DMS 273 (cell line): Measurements from ENCODE around the gene TRPT1.

Experiments
- DNase-seq: peaks from one replicate; lab custom pipeline; 2025; ENCODE audit not compliant: unreplicated experiment; lab: John Stamatoyannopoulos, UW

Gene TRPT1, protein sequence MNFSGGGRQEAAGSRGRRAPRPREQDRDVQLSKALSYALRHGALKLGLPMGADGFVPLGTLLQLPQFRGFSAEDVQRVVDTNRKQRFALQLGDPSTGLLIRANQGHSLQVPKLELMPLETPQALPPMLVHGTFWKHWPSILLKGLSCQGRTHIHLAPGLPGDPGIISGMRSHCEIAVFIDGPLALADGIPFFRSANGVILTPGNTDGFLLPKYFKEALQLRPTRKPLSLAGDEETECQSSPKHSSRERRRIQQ

DNA sequence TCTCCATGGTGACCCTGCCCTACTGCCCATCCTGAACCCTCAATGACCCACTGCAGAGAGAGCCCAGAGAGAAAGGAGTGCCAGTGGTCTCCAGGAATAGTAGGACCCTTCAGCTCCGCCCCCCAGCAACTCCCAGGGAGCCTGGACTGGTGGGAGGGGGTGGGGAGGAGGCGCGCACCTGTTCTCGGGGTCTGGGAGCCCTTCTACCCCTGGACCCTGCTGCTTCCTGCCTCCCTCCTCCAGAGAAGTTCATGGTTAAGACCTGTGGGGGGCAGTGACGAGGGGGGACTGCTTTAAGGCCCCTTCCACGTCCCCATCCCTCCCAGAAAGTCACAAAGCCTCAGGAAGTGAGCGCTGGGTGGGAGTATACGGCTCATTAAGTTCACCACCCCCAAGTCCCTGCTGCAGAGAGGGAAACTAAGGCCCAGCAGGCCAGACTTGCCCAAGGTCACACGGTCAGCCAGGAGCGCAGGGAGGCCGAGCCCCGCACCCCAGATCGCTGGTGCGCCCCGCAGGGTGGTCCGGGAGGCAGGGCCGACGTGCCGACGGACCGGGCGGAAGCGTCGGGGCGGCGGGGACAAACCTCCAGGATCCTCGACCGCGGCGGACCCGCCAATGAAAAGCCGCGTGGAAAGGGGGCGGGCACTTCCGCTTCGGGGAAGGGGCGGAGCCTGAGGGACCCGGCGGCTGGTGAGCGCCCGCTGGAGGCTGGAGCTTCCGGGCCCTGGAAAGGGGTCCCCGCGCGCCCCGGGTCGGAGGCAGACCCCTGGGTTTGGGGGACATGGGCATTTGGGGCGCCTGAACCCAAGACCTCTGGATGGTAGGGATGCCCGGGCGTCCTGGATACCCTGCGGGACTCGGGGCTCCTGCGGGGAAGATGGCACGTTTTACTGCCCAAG lies at the start of gene TRPT1, which contains the start of gene NUDT22:
Gene TRPT1 (minus strand): TSS at position 579 of the 899 bp plus-strand sequence. CDS start 326 bp downstream, at position 253.
Gene NUDT22 (plus strand): TSS at position 667 of the 899 bp plus-strand sequence. CDS start 379 bp downstream, outside the sequence.
- peak; percentile 89 for DNase-seq

DNA sequence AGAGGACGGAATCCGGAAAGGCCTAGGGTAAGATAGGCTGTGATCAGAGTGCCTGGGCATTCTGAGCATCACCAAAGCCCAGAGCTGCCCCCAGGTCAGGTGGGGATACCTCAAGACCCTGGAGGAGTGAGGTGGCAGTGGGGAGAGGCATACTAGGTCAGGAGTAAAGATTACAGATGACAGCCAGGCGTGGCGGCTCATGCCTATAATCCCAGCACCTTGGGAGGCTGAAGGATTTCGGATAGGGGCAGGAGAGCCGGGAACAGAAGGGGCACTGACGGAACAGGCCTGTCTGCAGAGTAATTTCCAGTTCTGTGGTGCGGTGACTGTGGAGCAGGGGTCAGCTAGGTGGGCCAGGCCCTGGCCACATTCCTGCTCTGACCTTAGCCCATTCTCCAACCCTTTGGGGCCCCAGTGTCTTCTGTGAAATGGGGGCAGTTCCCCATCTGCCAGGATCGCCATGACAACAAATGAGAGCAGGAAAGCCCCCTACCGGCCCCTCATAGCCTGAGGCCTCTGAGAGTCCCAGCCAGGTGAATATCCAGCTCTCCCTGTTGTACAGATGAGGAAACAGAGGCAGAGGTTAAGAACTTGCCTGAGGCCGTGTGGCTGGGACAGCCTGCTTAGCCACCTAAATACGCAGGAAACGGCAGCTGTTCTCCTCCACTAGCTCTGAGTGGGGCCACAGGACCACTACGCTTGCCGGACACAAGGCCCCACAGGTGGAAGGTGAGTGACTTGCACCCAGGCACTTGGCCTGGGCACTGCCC lies 49.2 kb upstream of the TRPT1 start:
- DNase-seq = no peak

DNA sequence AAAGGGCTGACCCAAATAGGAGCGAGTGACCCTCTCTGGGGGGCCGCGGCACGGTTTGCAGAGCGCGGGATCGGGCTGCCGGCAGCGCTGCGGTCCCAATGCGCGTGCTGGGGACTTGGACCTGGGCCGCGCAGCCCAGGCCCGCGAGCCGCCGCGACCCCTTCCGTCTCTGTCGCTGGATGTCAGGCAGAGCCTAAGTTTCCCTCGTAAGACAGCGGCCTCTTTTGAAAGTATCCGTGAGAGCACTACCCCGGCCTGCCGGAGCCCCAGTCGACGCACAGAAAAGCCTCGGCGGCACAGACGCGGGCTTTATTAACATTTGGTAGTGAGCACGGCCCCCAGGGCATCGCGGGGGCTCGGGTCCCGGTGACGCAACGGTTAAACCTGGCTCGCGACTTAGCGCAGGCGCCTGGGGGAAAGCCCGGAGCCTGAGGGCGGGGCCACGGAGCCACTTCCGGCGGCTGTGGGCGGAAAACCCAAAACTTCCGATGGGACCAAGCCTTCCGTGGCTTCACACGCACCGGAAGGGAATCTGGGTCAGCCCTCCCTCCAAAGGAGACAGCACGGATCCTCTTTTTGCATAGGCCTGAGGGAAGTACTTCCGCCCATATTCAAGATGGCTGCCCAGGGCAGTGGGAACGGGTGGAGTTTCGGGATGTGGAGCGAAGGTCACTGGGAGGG lies 43.7 kb upstream of the TRPT1 start:
- peak; percentile 99 for DNase-seq

DNA sequence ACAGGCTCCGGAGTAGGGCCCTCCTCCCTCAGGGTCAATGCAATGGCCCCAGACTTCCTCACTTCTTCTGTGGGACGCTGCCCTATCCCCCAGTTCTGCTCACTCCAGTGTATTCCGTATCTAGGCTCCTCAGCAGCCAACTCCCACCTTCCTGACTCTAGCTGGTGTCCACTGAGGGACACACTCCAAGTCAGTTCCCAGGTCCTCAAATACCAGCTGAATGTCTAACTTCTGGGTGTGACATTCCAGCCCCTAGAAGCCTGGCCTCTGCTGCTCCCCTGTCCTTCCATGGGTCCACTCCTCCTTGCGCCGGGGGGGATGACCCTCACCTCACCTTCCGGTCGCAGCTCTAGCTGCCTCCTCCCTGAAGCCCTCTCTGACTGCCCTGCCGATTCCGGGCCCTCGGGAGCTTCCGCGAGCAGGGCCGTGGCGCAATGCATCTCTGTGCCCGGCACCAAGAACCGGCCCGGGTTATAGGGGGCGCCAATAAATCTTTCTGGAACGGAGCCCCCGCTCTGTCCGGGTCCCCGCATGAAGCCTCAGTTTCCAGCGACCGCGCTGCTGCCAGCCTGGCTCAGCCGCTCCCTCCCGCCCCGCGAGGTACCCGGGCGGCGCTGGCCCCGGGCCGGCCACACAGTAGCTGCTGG lies 43.0 kb upstream of the TRPT1 start:
- peak; percentile 49 for DNase-seq

DNA sequence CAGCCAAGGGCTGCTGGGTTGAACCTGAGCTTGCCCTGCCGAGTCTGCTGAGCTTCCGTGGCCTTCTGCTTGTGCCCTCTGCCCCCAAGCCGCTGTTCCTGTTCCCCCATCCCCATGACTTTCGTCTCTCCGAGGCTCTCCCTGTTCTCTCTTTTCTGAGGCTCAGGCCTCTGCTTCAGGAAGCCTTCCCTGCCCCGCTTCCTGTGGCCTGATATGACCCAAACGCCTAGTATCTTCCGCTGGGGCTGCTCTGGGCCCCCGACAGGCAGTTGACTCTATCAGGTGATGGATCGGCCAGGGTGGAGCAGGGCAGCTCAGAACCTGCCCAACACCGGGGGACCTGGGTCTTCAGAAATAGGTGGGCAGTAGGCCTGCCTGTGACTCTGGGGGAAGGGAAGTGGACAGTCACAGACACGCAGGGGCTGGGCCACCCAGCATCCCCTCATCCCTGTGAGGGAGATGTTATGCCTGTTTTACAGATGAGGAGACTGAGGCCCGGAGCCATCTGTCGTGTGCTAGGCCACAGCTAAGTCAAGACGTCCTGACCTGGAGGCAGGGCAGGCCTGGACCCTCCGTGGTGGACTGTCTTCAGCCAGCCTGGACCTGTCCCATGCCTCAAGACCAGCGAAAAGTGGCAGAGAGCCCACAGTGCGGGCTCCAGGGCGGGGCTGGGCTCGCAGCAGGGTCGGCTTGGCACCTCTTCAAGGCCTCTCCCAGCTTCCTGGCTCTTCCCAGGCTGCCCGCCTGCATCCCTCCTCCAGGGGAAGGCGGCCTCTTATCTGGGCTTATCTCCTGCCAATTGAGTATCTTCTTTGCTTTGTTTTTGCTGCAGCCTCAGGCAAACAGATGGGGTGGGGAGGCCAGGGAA lies 42.3 kb upstream of the TRPT1 start:
- DNase-seq = peak; percentile 87

DNA sequence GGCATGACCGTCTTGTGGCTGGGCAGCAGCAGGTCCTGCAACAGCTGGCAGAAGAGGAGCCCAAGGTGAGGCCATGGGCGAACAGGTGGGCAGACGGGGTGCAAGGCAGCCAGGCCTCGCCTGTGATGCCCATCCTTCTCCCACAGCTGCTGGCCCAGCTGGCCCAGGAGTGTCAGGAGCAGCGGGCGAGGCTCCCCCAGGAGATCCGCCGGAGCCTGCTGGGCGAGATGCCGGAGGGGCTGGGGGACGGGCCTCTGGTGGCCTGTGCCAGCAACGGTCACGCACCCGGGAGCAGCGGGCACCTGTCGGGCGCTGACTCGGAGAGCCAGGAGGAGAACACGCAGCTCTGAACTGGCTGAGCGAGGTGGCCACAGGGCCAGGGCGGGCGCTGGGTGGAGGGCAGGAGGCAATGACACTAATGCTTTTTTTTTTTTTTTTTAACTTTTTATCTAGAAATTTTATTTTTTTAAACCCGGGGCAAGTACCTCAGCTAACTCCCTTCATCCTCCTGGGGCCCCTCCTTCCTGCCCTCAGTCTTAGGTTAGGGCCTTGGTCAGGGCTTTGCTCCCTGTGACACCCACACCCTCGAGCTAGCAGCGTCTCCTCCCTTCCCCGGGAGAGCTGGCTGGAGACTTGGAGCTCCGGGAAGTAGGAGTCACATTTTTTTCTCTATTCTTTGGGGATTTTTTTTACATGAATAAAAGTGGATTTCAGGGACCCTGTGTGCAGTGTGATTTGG lies 41.4 kb upstream of the TRPT1 start:
- peak; percentile 67 for DNase-seq

DNA sequence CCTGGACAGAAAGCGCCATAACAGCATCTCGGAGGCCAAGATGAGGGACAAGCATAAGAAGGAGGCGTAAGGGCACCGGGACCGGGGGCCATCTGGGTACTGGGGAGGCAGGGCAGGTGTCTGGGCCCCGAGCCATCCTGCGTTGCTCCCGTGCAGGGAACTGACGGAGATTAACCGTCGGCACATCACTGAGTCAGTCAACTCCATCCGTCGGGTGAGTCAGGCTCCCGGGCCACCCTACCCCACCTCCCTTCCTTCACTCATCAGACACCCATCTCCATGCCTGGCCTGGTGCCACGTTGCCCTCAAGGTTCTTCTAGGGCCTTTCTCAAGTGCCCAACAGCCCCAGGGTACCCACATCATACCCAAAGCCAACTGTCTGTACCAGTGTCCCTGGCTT lies 40.4 kb upstream of the TRPT1 start:
- DNase-seq = no peak

DNA sequence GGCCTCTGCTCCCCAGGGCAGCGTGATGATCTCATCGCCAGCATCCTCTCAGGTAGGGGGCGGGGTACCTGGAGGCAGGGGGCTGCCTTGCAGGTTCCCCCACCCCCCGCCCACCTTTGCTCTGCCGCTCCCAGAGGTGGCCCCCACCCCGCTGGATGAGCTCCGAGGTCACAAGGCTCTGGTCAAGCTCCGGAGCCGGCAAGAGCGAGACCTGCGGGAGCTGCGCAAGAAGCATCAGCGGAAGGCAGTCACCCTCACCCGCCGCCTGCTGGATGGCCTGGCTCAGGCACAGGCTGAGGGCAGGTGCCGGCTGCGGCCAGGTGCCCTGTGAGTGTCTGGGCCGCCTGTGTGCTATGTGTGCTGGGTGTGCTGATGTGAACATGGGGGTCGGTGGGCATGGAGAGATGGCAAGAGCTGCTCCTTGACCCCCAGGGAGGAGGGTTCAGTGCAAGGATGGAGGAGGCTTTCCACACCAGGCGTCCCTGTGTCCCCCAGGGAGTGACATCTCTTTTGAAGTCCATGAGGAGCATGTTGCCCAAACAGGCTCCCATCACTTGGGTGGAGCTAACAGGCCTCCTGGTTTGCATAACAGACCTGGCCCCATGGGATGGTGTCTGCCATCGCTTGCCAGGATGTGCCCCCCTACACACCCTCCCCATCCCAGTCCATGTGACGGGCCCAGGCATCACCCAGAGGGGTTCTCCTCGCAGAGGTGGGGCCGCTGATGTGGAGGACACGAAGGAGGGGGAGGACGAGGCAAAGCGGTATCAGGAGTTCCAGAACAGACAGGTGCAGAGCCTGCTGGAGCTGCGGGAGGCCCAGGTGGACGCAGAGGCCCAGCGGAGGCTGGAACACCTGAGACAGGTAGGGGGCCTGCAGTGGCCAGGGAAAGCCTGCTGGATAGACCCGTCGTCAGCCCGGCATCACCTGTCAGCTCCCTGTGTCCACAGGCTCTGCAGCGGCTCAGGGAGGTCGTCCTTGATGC lies 39.5 kb upstream of the TRPT1 start:
- DNase-seq = no peak

DNA sequence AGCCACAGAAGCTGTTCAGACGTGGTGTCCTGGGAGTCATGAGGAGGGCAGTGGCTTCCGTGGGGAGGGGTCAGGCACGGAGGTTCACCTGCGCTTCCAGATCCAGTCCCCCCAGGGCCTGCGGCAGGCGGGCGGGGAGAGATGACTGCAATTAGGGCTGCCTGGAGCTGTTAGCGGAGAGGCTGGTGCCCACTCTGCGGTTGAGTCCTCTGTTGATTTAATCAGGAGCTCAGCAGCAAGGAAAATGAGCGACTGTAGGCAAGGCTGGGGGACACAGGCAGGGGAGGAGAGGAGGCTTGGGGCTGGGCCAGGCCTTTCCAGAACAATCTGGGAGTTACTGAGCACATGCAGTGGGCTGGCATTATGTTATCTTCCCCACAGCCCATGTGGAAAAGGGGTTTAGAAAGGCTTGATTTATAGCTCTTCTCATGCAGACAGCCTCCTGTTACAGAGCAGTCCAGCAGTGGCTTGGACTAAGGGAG lies 38.4 kb upstream of the TRPT1 start:
- no peak for DNase-seq

DNA sequence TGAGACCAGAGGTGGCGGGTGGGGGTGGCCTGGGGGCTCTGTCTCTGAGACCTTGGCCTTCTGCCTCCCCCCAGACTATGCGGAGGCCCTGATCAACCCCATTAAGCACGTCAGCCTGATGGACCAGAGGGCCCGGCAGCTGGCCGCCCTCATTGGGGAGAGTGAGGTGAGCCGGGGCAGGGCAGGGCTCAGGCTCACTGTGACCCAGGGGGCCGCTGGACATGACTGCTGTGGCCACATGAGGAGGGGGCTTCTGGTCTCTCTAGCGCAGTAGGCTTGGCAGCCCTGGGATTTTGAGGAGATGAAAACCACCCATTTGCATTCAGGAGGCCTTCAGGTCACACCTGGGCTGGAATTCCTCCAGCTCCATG lies 37.9 kb upstream of the TRPT1 start:
- no peak for DNase-seq

DNA sequence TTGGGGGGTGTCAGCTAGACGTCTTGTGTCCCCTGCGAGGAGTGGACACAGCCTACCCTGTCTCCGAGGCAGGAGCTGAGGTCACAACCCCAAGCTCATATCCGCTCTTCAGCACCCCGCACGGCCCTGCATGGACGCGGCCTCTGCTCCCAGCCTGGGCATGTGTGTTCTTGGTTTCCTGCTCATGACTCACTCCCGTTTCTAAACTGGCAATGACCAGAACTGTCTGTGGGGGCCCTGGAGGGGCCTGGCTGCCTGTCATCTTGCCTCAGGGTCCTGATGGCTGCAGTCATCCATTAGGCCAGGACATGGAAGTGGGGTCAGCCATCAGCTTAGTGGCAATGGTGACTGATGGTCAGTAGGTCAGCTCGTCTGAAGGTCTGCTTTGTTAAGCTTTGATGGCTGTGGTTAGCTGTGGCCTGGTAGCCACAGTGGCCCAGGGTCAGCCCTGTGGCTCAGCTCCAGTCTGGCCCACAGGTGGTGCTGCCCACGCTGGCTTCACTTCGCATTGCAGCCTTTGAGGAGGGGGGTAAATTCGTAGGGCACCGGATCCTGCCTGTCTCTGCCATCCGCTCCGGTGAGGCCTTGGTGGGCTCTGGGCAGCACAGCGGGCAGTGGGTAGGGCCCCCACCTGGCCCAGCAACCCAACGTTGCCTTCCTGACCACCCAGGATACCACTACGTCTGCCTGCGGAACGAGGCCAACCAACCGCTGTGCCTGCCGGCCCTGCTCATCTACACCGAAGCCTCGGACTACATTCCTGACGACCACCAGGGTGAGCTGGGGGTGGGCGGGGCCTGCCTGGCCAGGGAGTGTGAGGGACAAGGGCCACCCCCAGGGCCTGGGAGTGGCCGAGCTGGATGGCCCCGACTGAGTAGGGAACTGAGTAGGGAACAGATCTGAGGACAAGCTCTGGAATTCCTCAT lies 37.3 kb upstream of the TRPT1 start:
- DNase-seq = no peak

DNA sequence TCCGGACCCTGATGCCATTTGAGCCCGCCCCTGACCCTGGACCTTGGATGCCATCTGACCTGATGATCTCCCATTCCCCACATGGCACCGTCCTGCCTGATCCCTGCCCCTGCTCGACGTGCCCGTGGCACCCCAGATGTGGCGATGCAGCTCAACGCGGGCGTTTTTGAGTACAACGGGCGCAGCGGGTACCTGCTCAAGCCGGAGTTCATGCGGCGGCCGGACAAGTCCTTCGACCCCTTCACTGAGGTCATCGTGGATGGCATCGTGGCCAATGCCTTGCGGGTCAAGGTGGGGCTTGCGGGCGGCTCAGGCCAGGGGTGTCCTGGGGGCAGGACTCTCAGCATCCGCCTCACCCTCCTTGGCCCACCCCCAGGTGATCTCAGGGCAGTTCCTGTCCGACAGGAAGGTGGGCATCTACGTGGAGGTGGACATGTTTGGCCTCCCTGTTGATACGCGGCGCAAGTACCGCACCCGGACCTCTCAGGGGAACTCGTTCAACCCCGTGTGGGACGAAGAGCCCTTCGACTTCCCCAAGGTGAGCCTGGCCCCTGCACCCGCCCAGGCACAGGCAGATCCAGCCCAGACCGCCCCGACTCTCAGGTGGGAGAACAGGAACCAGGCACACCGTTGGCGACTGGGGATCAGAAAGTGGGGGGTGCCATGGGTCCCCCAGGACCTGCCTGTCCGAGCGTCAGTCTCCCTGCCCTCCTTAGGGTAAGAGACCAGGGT lies 36.5 kb upstream of the TRPT1 start:
- no peak for DNase-seq

DNA sequence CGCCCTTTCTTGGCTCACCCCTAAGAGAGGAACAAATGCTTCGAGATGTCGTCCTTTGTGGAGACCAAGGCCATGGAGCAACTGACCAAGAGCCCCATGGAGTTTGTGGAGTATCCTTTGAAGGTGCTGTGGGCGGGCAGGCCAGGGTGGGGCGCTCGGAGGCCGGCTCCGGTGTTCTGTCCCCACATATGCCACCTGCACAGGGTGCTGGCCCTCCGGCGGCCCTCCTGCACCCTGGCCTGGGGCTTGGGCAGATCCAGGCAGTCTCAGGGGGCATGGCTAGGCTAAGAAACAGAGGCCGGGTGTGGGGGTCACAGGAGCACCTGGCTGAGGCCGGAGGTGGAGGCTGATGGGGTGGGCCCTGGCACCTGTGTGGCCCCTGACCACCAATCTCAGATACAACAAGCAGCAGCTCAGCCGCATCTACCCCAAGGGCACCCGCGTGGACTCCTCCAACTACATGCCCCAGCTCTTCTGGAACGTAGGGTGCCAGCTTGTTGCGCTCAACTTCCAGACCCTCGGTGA lies 35.6 kb upstream of the TRPT1 start:
- DNase-seq = no peak

DNA sequence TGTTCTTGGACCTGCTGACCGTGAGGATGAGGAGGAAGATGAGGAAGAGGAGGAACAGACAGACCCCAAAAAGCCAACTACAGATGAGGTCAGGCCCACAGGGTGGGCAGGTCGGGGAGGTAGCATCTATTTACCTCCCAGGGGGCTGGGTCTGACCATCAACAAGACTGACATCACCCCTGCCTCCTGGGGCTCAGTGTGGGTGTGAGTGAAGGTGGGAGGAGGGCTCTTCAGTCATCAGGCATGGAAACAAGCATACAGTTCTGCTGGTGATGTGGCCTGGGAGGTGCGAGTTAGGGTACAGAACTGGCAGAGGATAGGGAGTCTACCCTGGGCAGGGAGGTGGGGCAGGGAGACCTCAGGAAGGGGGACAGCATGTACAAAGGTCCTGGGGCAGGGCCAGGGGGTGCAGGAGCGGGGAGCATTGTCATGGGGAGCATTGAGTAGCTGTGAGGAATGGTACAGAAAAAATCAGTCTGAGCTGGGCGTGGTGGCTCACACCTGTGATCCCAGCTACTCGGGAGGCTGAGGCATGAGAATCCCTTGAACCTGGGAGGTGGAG lies 34.2 kb upstream of the TRPT1 start:
- no peak for DNase-seq

DNA sequence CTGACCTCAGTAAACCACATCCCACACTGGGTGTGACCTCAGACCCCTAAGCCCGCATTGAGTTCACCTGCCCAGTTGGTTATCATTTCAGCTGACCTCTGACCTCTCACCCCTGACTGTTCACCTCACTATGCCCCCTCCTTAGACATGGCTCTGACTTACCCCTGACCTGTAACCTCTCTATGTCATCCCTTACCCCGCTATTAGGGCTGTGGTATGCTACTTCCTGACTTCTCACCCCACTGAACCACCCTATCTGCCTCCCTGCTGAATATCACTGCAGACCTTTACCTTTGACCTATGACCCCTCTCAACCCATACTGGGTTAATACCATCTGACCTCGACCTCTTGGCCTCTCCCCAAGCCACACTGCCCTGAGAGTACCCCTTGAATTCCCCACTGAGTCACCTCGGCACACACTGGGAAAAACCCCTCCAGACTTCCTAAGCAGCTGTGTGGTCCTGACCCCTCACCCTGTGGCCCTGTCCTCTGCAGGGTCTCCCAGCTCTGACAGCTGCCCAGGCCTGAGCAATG lies 33.6 kb upstream of the TRPT1 start:
- no peak for DNase-seq
